ENCODE results near the gene B4GALNT3. TPM values are rescaled to one million over a fixed set of nuclear protein-coding genes. Genes with fewer than 3 reads are reported as not detected.

The B4GALNT3 gene
- total and polyA plus RNA-seq, 2 experiments from 2014 or later: 0.11 TPM; not detected in 1

DNA sequence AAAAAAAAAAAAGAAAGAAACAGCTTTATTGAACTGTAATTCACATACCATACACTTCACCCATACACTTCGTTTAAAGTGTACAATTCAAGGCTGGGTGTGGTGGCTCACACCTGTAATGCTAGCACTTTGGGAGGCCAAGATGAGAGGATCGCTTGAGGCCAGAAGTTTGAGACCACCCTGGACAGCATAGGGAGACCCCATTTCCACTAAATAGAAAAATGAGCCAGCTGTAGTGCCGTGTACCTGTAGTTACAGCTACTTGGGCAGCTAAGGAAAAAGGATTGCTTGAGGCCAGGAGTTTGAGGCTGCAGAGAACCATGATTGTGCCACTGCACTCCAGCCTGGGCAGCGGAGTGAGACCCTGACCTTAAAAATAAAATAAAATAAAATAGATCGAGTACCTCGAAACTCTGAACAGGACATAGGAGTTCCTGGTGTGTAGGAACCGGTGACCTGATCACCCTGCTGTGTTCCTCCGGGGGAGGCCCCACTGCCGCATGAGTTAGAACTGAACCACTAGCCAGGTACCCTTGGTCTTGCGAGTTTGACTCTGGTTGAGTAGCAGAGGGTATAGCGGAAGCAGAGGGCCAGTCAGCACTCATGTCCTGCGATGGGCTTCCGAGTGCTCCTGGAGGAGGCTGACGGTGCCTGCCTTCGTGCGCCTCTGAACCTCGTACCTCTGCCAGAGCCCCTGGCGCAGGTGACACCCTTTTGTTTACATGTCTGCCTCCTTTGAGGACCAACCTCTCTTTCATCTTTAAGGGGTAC is 80.0 kb downstream of the B4GALNT3 start:
- no peak overlapping the region for H3K9ac ChIP-seq
- no peak overlapping the region for H3K4me3 ChIP-seq
- H3K9me2 ChIP-seq (ENCODE audit: insufficient read depth): no peaks in the 10 kb centered on the region
- H3K36me3 ChIP-seq (ENCODE audit: low read depth): no peaks in the 10 kb centered on the region
- peaks cover 6% of the 10 kb centered on the region; the same call in 1 of the 2 replicates for H3K27me3 ChIP-seq (replicated peaks; ENCODE audit: insufficient read depth)
- H3K9me3 ChIP-seq (ENCODE audit: low read depth): no peaks in the 10 kb centered on the region
- in situ Hi-C loops (cut with MboI): loop anchor here (10.0 kb wide), 1 partner anchor 95 kb away; no protein-coding TSS in a partner anchor
- no peaks in the 10 kb centered on the region for H3K79me2 ChIP-seq (ENCODE audit: insufficient read depth)
- no peak overlapping the region for H3K4me2 ChIP-seq (ENCODE audit: unreplicated experiment)
- no peak overlapping the region for H2AFZ ChIP-seq
- no peak overlapping the region for H3K27ac ChIP-seq
- TF ChIP-seq EZH2 (IDR thresholded peaks at IDR 0.05; ENCODE audit: insufficient read depth, poor library complexity, severe bottlenecking) (no peak), EZH2phosphoT487 (IDR thresholded peaks at IDR 0.05; ENCODE audit: insufficient read depth, low read depth) (no peak)
- WGBS, 2 experiments (ENCODE audit: low coverage in 1 of 2, low lambda C conversion rate in 2 of 2, missing lambda C conversion rate in 2 of 2): 89 to 93% methylated on average over 18 of the region's 18 CpGs
- H3K4me1 ChIP-seq (ENCODE audit: insufficient read depth): peaks cover 9% of the 10 kb centered on the region
- peaks cover 6% of the 10 kb centered on the region; the same call in 1 of the 2 replicates for H3F3A ChIP-seq (ENCODE audit: insufficient read depth)
- no peak for DNase-seq
- no peaks in the 10 kb centered on the region for H4K20me1 ChIP-seq (ENCODE audit: insufficient read depth)

DNA sequence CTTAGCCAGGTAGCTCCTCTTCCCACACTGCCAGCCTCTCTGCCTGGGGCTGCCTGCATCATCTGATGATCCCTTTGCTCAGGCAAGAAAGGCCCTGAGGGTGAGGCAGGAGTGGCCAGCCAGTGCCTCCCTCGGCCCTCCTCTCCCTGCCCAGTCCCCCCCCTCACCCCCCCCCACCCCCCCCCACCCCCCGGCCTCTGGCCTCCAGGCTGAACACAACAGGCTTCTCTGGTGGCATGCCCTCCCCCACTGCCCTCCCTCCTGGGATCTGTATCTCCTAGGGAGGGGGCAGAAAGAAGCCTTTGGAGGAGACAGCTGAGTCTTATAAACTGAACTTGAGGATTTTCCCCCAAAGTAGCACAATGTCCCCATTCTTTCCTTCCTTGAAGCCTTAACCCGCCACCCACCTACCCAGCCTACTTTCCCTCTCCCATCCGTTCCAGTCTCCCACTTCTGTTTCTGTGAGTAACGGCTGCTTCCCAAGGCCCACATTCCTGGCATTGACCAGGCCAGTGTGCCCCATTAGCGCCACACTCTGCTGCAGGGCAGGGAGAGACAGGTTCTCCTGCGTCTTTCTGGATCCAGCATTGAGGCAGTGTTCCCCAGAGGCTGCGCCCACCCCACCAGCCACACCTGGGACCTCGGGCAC is 82.1 kb downstream of the B4GALNT3 start:
- Histone ChIP-seq H3K9me3 (ENCODE audit: low read depth) (no peaks in the 10 kb centered on the region), H3K9me2 (ENCODE audit: insufficient read depth) (no peaks in the 10 kb centered on the region), H2AFZ (no peak overlapping the region), H3K36me3 (ENCODE audit: low read depth) (no peaks in the 10 kb centered on the region), H4K20me1 (ENCODE audit: insufficient read depth) (no peaks in the 10 kb centered on the region), H3K79me2 (ENCODE audit: insufficient read depth) (no peaks in the 10 kb centered on the region), H3K9ac (no peak overlapping the region), H3K4me1 (ENCODE audit: insufficient read depth) (peaks cover 9% of the 10 kb centered on the region), H3K27me3 (replicated peaks; ENCODE audit: insufficient read depth) (peaks cover 12% of the 10 kb centered on the region; the same call in 1 of the 2 replicates), H3K4me2 (ENCODE audit: unreplicated experiment) (no peak overlapping the region), H3K27ac (no peak overlapping the region), H3K4me3 (no peak overlapping the region), H3F3A (ENCODE audit: insufficient read depth) (peaks cover 6% of the 10 kb centered on the region; the same call in 1 of the 2 replicates)
- TF ChIP-seq EZH2phosphoT487 (IDR thresholded peaks at IDR 0.05; ENCODE audit: insufficient read depth, low read depth) (no peak), EZH2 (IDR thresholded peaks at IDR 0.05; ENCODE audit: insufficient read depth, poor library complexity, severe bottlenecking) (no peak)
- in situ Hi-C loops (cut with MboI): no loop called here
- peak; percentile 35 for DNase-seq
- 68 to 80% methylated on average over 8 to 9 of the region's 9 CpGs for WGBS, 2 experiments (ENCODE audit: low coverage in 1 of 2, low lambda C conversion rate in 2 of 2, missing lambda C conversion rate in 2 of 2)

DNA sequence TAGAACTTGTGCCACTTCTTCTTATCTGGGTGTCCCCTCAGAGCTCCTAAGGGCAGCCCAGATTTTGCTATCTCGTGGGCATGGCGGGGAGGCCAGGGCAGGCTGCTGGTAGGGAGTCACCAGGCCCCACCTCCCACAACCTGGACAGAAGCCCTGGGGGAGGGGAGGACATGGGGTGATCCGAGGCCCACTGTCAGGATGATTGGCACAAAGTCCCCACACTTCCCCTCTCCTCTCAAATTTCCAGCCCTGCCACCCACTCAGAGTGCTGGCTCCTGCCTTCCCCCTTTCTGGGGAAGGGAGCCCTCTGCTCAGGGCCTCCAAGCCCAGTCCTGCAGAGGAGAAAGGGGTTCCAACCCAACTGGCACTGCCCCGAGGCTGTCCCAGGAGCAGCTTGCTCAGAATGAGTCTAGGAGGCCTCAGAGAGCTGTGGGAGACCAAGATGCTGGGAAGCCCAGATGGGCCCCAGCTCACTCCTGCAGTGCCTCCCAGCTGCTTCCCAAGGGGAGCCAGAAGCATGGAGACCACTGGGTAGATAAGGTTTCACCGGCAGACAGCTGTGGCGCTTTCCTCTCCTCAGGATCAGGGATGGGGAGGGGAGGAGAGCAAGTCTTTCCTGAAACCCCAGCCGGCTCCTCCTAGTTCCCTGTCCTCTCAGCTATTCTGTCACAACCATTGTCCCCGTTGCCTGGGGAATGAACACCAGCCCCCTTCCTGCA is 82.8 kb downstream of the B4GALNT3 start:
- DNase-seq: no peak

DNA sequence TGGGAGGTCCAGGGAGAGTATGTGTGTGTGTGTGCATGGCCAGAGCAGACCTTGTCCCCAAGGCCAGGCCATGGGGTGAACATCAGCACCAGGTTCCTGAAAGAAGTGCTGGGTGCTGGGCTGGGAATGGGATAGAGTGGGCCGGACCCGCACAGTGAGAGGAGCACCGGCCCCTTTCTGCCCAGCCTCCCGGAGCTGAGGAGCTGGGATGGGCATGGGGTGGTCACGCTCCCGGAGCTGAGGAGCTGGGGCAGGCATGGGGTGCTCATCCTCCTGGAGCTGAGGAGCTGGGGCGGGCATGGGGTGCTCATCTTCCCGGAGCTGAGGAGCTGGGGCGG is 83.3 kb downstream of the B4GALNT3 start:
- in situ Hi-C loops (cut with MboI): no loop called here
- 83 to 95% methylated on average over 6 to 9 of the region's 9 CpGs for WGBS, 2 experiments (ENCODE audit: low coverage in 1 of 2, low lambda C conversion rate in 2 of 2, missing lambda C conversion rate in 2 of 2)
- DNase-seq: no peak
- Histone ChIP-seq H4K20me1 (ENCODE audit: insufficient read depth) (no peaks in the 10 kb centered on the region), H3K79me2 (ENCODE audit: insufficient read depth) (no peaks in the 10 kb centered on the region), H3K36me3 (ENCODE audit: low read depth) (no peaks in the 10 kb centered on the region), H3K9me2 (ENCODE audit: insufficient read depth) (no peaks in the 10 kb centered on the region), H3K9me3 (ENCODE audit: low read depth) (no peaks in the 10 kb centered on the region), H2AFZ (no peak overlapping the region), H3K4me1 (ENCODE audit: insufficient read depth) (peaks cover 14% of the 10 kb centered on the region), H3K9ac (no peak overlapping the region), H3F3A (ENCODE audit: insufficient read depth) (peaks cover 6% of the 10 kb centered on the region; the same call in 1 of the 2 replicates), H3K27me3 (replicated peaks; ENCODE audit: insufficient read depth) (peaks cover 12% of the 10 kb centered on the region; the same call in 1 of the 2 replicates), H3K4me2 (ENCODE audit: unreplicated experiment) (no peak overlapping the region), H3K4me3 (no peak overlapping the region), H3K27ac (no peak overlapping the region)
- TF ChIP-seq EZH2 (IDR thresholded peaks at IDR 0.05; ENCODE audit: insufficient read depth, poor library complexity, severe bottlenecking) (no peak), EZH2phosphoT487 (IDR thresholded peaks at IDR 0.05; ENCODE audit: insufficient read depth, low read depth) (no peak)

More for the DNA sequence above, 82.8 kb downstream of the B4GALNT3 start:
- H3K9me3 ChIP-seq (ENCODE audit: low read depth): no peaks in the 10 kb centered on the region
- no peaks in the 10 kb centered on the region for H3K36me3 ChIP-seq (ENCODE audit: low read depth)
- H3F3A ChIP-seq (ENCODE audit: insufficient read depth): peaks cover 6% of the 10 kb centered on the region; the same call in 1 of the 2 replicates
- no peak overlapping the region for H3K4me2 ChIP-seq (ENCODE audit: unreplicated experiment)
- no peaks in the 10 kb centered on the region for H3K9me2 ChIP-seq (ENCODE audit: insufficient read depth)
- no peak overlapping the region for H3K27ac ChIP-seq
- in situ Hi-C loops (cut with MboI): no loop called here
- no peak for TF ChIP-seq EZH2phosphoT487 (IDR thresholded peaks at IDR 0.05; ENCODE audit: insufficient read depth, low read depth)
- no peaks in the 10 kb centered on the region for H3K79me2 ChIP-seq (ENCODE audit: insufficient read depth)
- WGBS, 2 experiments (ENCODE audit: low coverage in 1 of 2, low lambda C conversion rate in 2 of 2, missing lambda C conversion rate in 2 of 2): 77 to 79% methylated on average over 6 to 8 of the region's 8 CpGs
- H3K4me3 ChIP-seq: no peak overlapping the region
- H4K20me1 ChIP-seq (ENCODE audit: insufficient read depth): no peaks in the 10 kb centered on the region
- H3K27me3 ChIP-seq (replicated peaks; ENCODE audit: insufficient read depth): peaks cover 12% of the 10 kb centered on the region; the same call in 1 of the 2 replicates
- H2AFZ ChIP-seq: no peak overlapping the region
- peaks cover 14% of the 10 kb centered on the region for H3K4me1 ChIP-seq (ENCODE audit: insufficient read depth)
- H3K9ac ChIP-seq: no peak overlapping the region
